Measurements from ENCODE around the gene CACNA1A. TPM values are rescaled to one million over a fixed set of nuclear protein-coding genes. Genes with fewer than 3 reads are reported as not detected.

Gene CACNA1A
- polyA plus RNA-seq, 3 donors = 0.08 to 0.09 TPM; not detected in 1

- H3K4me1 Mint-ChIP-seq = peaks cover 67% of the 10 kb centered on the region
- H3K36me3 ChIP-seq (replicated peaks in 1 of 2; ENCODE audit: control insufficient read depth in 1 of 2, insufficient read depth in 2 of 2, low read length in 2 of 2) = no peaks in the 10 kb centered on the region
- intact Hi-C loops (cut with micrococcal nuclease) = loop anchor here in 1 of 2 donors (5.0 kb wide), 1 partner anchor 47 kb away; no protein-coding TSS in a partner anchor
- H3K79me2 ChIP-seq (ENCODE audit: insufficient read depth, low read length) = peaks cover 1% of the 10 kb centered on the region
- no peak overlapping the region for H3K4me2 ChIP-seq (replicated peaks; ENCODE audit: extremely low read depth, low read length, poor library complexity, severe bottlenecking)
- no peaks in the 10 kb centered on the region for H3K9me3 ChIP-seq (replicated peaks in 1 of 2; ENCODE audit: control insufficient read depth in 1 of 2, insufficient read depth in 1 of 2, low read length in 2 of 2)
- H3K4me1 ChIP-seq (ENCODE audit: control insufficient read depth in 1 of 2, insufficient read depth in 2 of 2, low read length in 2 of 2) = peaks cover 63 to 81% of the 10 kb centered on the region in 2 donors
- H4K20me1 ChIP-seq (ENCODE audit: insufficient read depth, low read length) = peaks cover 10% of the 10 kb centered on the region
- H2AFZ ChIP-seq (ENCODE audit: insufficient read depth, low read depth, low read length, poor library complexity, severe bottlenecking) = no peak overlapping the region
- peaks cover 0 to 1% (median 0%) of the 10 kb centered on the region in 3 donors for H3K27me3 Mint-ChIP-seq (ENCODE audit: low read depth in 3 of 3)
- H3K4me3 Mint-ChIP-seq = no peak overlapping the region
- no peak overlapping the region for H3K4me3 ChIP-seq (replicated peaks in 1 of 3; ENCODE audit: low read depth in 2 of 3, low read length in 3 of 3)
- H3K36me3 Mint-ChIP-seq = no peaks in the 10 kb centered on the region
- no peak for TF ChIP-seq CTCF (IDR thresholded peaks at IDR 0.05)
- DNase-seq = peak in 2 of 3 donors; percentile 64 to 77
- no peak overlapping the region for H3K27ac ChIP-seq (ENCODE audit: low read depth in 1 of 2, low read length in 2 of 2)
- H3K27me3 ChIP-seq (ENCODE audit: control insufficient read depth in 2 of 2, insufficient read depth in 2 of 2, low read length in 2 of 2) = no peaks in the 10 kb centered on the region
- peak overlapping the region in 1 of 7 donors; percentile 35 for H3K27ac Mint-ChIP-seq
- no CpG with 5 or more reads among the region's 1 CpG for WGBS (ENCODE audit: insufficient coverage)
- peaks cover 0 to 5% (median 0%) of the 10 kb centered on the region in 7 donors for H3K9me3 Mint-ChIP-seq
- H3K9ac ChIP-seq (ENCODE audit: insufficient read depth, low read length, poor library complexity, severe bottlenecking) = no peak overlapping the region
Observed at GRCh38 chr19:13160557-13160956, 345.7 kb downstream of the CACNA1A start.

GRCh38 chr19:13159713-13160112, 346.6 kb downstream of the CACNA1A start:
- no CpG with 5 or more reads among the region's 3 CpGs for WGBS (ENCODE audit: insufficient coverage)

More at GRCh38 chr19:13159713-13160112, 346.6 kb downstream of the CACNA1A start:
- H3K4me3 Mint-ChIP-seq = no peak overlapping the region
- intact Hi-C loops (cut with micrococcal nuclease) = loop anchor here (5.0 to 10.0 kb wide), 2 partner anchors 48 to 685 kb away; no protein-coding TSS in a partner anchor
- Histone ChIP-seq H3K9me3 (replicated peaks in 1 of 2; ENCODE audit: control insufficient read depth in 1 of 2, insufficient read depth in 1 of 2, low read length in 2 of 2) (no peaks in the 10 kb centered on the region), H3K4me1 (ENCODE audit: control insufficient read depth in 1 of 2, insufficient read depth in 2 of 2, low read length in 2 of 2) (peaks cover 60 to 81% of the 10 kb centered on the region in 2 donors), H2AFZ (ENCODE audit: insufficient read depth, low read depth, low read length, poor library complexity, severe bottlenecking) (no peak overlapping the region), H3K27me3 (ENCODE audit: control insufficient read depth in 2 of 2, insufficient read depth in 2 of 2, low read length in 2 of 2) (no peaks in the 10 kb centered on the region), H3K36me3 (replicated peaks in 1 of 2; ENCODE audit: control insufficient read depth in 1 of 2, insufficient read depth in 2 of 2, low read length in 2 of 2) (no peaks in the 10 kb centered on the region), H3K4me2 (replicated peaks; ENCODE audit: extremely low read depth, low read length, poor library complexity, severe bottlenecking) (no peak overlapping the region), H3K9ac (ENCODE audit: insufficient read depth, low read length, poor library complexity, severe bottlenecking) (no peak overlapping the region), H3K4me3 (replicated peaks in 1 of 3; ENCODE audit: low read depth in 2 of 3, low read length in 3 of 3) (no peak overlapping the region), H3K27ac (ENCODE audit: low read depth in 1 of 2, low read length in 2 of 2) (no peak overlapping the region), H3K79me2 (ENCODE audit: insufficient read depth, low read length) (peaks cover 8% of the 10 kb centered on the region), H4K20me1 (ENCODE audit: insufficient read depth, low read length) (peaks cover 18% of the 10 kb centered on the region)
- peaks cover 0 to 3% of the 10 kb centered on the region in 2 donors for H3K36me3 Mint-ChIP-seq
- H3K27ac Mint-ChIP-seq = no peak overlapping the region
- DNase-seq = no peak
- H3K27me3 Mint-ChIP-seq (ENCODE audit: low read depth in 3 of 3) = peaks cover 0 to 4% (median 0%) of the 10 kb centered on the region in 3 donors
- TF ChIP-seq CTCF (IDR thresholded peaks at IDR 0.05) = no peak
- H3K9me3 Mint-ChIP-seq = peaks cover 0 to 5% (median 0%) of the 10 kb centered on the region in 7 donors
- H3K4me1 Mint-ChIP-seq = peaks cover 60% of the 10 kb centered on the region

All from CD14-positive monocyte (primary cell).